Umbilical cord (tissue), 2 donors: ENCODE results near the gene FARS2. TPM values are rescaled to one million over a fixed set of nuclear protein-coding genes. Genes with fewer than 3 reads are reported as not detected.
"Not testable (repeated sequence)": the region's sequence is repeated elsewhere in the genome, so short reads cannot be mapped to it uniquely, and the experiment has no call there.

Experiments
- DNase-seq: peaks from one replicate; pipeline ENCODE4 v3.0.0-alpha.2; 2015; ENCODE audit warnings: low spot score
- total RNA-seq: library from RNA; depleted of rRNA; stranded (reverse); fragments of >200 nt; gene quantifications from one replicate; pipeline ENCODE4 v1.2.3, GENCODE V29; 2014; ENCODE audit warnings: low replicate concordance; ENCODE audit not compliant: insufficient read depth

Gene FARS2
- total RNA-seq, 1 donor from 2014 or later = 13.5 TPM

- no peak for DNase-seq
These were observed 273.3 kb downstream of the FARS2 start for GRCh38 chr6:5534643-5535042.

DNA sequence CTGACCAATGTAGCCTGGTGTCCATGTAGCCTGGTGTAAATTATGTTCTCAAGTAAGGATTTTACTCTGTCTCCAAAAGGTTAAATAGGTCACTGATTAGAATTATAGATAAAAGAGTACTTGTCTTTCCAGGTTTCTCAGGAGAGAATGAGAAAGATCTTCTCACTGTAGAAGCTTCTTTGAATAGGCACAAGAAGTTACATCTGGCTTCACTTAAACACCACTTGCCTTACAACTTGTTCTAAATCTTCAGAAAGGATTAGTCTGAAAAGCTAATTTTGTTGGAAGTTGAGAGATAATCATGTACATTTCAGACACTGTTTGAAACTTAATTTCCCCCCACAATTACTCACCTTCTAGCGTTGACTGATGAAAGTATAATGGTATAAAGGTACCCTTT lies 275.3 kb downstream of the FARS2 start:
- DNase-seq = no peak

- DNase-seq = no peak
These were observed 275.8 kb downstream of the FARS2 start for GRCh38 chr6:5537132-5537531.

DNA sequence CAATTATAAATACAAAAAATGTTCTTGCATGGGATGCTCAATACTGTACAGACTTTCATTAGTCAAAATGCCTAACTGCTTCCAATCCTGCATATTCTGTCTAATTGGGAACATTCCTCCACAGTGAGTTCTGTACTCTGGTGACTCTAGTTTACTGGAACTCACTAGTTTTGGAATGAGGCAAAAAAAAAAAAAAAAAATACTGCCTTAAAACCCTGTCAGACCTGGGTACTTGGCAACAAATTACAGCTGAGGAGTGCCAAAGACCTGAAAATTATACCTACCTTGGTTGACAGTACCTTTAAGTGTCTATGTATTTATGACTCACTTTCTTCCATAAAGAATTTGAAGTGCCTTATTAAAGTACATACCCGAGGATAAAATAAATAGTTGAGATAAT lies 276.7 kb downstream of the FARS2 start:
- no peak for DNase-seq

DNA sequence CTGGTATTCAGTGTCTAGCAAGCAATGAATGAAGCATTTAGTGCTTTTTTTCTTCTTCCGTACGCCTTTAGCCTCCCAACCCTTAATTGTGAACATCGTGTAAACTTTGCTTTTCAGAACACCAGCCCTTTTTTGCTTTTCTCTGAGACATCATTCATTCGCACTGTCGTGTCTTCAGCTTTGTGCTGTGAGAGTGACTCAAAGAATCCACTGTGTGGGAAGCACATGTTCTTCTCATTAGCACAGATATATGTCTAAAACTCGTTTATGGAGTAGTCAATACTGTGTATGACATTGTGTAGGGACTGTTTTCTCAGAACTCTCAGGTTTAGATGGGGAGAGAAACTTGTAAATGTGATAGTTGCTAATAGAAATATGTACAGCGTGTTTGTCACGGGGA lies 279.1 kb downstream of the FARS2 start:
- no peak for DNase-seq

- no peak for DNase-seq
These were observed 279.7 kb downstream of the FARS2 start for GRCh38 chr6:5541025-5541424.

DNA sequence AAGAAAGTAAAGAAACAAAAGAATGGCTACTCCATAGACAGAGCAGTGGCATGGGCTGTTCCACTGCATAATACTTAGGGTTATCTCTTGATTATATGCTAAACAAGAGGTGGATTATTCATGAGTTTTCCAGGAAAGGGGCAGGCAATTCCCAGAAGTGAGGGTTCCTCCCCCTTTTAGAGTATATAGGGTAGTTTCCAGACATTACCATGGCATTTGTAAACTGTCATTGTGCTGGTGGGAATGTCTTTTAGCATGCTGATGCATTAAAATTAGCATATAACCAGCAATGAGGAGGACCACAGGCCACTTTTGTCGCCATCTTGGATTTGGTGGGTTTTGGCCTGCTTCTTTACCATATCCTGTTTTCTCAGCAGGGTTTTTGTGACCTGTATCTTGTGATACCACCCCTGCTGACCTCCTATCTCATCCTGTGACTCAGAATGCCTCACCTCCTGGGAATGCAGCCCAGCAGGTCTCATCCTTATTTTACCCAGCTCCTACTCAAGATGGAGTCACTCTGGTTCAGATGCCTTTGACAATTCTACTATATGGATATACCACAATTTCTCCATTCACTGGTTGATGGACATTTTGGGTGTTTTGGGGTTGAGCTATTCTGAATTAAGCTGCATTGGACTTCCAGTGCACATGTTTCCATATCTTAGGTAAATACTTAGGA lies 280.6 kb downstream of the FARS2 start:
- DNase-seq = no peak

- DNase-seq = no peak
These were observed 286.2 kb downstream of the FARS2 start for GRCh38 chr6:5547556-5547955.

DNA sequence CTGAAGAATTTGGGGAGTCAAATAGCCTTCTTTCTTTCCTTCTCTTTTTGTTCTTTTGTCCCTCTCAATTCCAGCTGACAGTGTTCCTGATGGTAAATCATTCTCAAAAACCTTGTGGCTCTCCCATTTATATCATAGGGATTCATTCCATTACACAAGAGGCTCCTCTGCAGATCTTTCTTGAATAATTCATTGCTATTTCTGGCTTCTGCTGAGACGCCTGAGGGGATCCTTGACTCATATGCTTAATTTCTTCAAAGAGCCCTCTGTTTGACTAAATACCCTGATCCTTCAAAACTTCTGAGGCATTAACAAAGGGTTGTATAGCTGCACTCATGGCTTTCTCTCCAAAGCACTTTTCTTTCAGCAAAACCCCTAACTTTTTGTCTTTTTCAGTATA lies 289.3 kb downstream of the FARS2 start:
- DNase-seq = no peak

- DNase-seq = no peak
These were observed 290.9 kb downstream of the FARS2 start for GRCh38 chr6:5552243-5552642.

GRCh38 chr6:5553767-5554166 lies 292.5 kb downstream of the FARS2 start:
- no peak for DNase-seq

GRCh38 chr6:5554226-5554625 lies 292.9 kb downstream of the FARS2 start:
- no peak for DNase-seq

DNA sequence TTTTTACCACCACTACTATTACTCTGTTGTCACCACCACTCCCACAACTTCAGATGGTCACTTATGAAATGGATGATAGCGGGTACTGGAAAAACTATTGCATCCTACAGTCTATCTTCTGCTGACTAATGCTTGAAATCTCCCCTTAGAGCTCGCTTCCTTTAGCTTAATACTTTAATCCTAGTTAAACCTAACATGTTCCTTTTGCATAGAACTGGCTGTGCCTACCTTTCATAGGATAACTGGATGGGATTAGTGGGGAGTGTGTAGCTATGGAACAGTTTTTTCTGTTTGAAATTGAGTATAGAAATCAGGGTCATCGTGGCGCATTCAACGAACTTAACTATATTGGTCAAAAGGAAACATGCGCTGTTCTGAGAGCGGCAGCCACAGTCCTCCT lies 294.7 kb downstream of the FARS2 start:
- DNase-seq = peak; percentile 3

DNA sequence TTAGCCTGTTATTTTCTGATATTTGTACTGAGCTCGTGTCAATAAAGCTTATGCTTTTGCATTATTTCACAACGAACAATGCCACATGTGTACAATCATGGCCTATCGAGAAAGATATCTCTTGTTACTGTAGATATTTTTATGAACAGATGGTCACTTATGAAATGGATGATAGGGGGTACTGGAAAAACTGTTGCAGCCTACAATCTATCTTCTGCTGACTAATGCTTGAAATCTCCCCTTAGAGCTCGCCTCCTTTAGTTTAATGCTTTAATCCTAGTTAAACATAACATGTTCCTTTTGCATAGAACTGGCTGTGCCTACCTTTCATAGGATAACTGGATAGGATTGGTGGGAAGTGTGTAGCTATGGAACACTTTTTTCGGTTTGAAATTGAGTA lies 296.2 kb downstream of the FARS2 start:
- DNase-seq = peak; percentile 14

- DNase-seq = no peak
These were observed 298.3 kb downstream of the FARS2 start for GRCh38 chr6:5559651-5560050.

DNA sequence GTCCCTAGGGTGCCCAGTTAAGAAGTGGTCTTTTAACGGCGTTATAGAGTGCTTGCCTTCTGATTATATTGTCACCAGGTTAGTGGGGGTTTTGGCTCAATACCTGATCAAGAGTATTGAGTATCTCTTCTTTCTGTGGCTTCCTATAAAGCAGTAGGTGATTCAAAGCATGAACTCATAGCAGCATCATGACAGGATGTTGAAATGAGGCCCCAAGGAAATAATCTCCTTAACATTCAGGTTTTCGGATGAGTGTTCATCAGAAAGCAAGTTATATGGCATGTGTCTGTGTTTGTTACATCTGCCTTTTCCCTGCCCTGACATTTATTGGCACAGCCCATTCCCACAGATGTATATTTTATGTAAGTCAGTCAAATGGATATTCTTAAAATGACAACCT lies 301.0 kb downstream of the FARS2 start:
- no peak for DNase-seq

DNA sequence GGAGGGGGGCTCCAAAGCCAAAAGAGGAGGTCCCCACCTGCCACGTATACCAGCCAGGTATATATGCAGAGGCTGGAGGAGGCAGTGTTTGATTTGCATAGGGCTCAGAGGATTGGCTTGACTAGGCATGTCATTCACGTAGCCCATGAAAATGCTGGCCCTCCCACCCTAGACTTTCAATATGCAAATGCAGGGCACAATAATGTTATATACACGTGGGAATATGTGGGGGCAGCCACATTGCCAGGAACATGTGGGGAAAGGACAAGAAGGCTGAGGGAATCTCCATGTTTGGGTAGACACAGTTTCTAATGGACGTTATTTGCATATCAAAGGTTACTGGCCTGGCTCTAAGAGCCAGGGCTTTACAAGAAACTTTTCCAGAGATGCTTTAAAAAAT lies 301.8 kb downstream of the FARS2 start:
- DNase-seq = no peak

DNA sequence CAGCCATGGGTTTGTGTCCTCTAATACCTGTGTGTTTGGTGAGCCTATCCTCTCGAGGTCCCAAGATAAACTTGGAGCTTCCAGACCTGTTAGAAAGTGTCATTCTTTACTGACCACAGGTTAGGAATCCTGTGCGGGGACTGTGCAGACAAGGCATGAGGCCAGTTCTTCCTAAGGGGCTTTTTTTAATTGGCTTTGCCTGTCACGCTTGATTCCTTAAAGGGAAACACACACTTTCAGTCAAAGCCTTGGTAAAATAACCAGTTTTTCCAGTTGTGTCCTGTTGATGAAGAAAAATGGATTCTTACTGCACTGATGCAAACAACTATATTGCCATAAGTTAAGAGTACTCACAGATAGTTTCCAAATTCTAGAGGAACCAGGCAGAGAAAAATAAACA lies 303.4 kb downstream of the FARS2 start:
- DNase-seq = not testable (repeated sequence)

DNA sequence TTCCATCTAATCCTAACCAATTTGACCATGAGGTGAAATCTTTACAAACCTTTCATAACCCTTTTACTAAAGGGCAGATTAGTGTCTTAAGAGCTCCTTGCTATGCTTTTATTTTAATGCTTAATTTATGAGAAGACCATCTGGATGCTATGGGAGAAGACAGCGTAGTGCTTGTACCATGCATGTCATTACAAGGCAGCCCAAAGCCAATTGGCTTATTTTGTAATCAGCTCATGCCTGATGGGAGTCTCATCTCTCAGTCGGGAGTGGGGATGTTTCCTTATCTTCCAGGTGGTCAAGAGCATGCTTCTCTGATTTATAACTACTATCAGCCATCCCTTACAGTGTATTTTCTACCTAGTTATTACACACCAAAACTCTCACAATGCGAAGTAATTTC lies 304.7 kb downstream of the FARS2 start:
- DNase-seq = no peak

DNA sequence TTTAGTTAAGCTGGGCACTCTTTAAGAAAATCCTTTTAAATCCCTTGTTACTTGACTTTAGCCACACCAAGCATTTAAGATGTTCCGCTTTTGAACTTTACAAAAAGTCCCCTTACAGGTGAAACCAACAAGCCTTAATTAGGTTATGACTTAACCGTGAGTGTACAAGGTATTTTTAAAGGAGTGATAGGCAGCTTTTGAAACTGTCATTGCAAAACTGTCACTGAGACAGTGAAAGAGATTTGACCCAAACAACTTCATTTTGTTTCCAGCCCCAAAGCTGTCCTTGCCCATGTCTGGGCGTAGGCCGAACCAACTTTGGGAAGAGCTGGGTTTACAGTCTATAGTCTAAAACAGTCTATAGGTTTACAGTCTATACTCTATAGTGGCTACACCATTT lies 305.4 kb downstream of the FARS2 start:
- DNase-seq = no peak

DNA sequence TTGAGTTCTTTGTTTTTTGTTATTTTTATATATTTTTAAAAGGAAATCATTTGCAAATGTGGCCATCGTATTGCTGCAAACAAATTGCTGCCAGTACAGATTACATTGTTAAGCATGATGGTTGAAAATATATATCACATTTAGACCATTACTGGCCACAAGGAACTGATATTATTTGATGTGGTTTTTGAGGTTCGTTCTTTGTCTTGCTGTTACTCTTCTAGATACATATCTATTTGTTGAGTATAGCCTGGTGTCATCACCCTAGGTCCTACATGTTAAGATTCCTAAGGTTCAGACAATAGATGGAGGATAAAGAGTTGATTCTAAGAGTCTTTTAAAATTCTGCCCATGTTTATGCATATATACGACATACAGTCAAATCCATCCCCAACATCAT lies 306.0 kb downstream of the FARS2 start:
- no peak for DNase-seq

DNA sequence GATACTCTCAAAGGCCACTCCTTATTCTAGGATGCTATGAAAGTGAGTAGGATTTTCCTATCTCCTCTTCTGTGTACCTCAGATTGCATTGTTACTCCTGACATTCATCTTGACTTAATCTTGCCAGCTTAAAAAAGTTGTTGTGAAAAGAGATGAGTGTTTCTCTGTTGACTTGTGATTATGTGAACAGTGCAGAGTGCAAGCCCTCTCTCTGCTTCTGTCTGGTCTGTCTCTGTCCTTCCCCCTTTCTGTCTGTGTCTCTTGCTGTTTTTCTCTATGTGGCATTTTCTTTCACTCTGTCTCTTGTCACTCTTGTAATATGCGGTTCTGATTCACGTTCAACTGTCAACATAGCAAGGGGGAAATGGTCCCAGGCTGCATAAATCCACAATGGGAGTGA lies 306.6 kb downstream of the FARS2 start:
- no peak for DNase-seq

DNA sequence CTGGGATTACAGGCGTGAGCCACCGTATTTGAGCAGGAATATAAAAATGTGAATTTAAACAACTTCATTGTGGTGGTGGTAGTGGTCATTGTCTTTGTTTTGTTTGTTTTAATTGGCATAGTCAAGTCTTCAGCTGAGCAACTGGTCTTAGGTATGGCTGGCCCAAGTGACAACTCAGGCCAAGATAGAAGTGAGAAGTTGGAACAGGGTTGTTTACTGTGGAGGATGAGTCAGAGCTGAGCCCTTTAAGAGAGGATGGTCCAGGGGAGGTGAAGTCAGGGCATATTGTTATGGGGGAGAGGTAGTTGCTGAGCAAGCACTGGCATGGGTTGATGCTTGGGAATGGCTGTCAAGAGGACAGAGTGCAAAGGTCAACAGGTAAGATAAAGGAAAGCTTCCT lies 308.2 kb downstream of the FARS2 start:
- no peak for DNase-seq

DNA sequence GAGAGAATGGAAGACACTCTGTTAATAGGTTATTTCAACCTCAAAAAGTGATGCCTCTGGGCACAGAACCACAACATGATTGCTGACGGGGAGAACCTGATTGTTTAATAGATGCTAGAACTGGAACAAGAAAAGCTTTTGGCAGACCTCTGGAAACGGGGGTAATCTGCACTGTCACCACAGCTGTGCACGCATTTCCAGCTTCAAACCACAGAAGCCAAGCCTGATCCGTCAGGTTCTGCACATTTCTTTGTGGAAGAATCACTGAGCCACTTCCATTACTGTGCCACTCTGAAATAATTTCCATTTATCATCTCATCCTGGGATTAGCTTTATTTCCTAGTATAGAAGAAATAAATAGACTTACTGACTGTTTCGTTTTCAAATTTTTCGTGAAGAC lies 309.3 kb downstream of the FARS2 start:
- DNase-seq = no peak
